Fibroblast of skin of left biceps (primary cell): ENCODE data around the gene HIVEP3.

Source experiments
- DNase-seq, 2 experiments: peaks; one replicate each; pipeline ENCODE4 v3.0.0-alpha.2; 2013; ENCODE audit warnings: low read depth in 2 of 2

HIVEP3 gene

GRCh38 chr1:41813226-41813625, 105.5 kb downstream of the HIVEP3 start:
- no peak for DNase-seq

GRCh38 chr1:41812453-41812852, 106.3 kb downstream of the HIVEP3 start:
- DNase-seq: peak; percentile 82

GRCh38 chr1:41812051-41812450, 106.7 kb downstream of the HIVEP3 start:
- peak; percentile 31 to 33 for DNase-seq

DNA sequence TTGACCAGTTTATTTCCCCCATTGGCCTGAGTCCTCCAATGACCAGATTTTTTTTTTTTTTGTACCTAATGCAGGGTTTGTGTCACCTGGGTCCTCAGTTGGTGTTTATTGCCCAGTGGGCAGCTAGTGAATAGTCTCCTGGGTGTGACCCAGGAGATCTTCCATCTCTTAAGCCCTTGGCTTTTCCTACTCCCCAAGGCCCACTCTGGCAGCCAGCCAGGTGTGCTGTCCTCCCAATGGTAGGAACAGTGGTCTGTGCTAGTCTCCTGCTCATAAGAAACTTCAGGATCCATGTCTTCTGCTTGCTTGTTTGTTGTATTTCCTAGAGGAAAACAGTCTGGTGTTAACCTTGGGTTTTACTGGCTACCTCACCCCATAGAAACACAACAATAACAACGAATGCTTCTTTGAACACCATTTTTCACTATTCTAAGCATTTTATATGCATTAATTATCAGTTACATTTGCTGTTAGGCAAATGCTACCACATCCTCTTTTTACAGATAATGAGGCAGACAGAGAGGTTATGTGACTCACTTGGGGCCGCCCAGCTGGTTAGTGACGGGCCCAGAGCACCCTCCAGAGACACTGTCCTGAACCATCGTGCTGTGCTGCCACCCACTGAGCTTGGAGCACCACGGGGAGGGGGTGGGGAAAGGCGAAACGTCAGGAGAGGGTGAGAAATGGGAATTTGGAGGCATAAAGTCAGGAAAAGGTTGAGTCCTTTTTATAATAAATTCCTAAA, 107.5 kb downstream of the HIVEP3 start:
- no peak for DNase-seq

DNA sequence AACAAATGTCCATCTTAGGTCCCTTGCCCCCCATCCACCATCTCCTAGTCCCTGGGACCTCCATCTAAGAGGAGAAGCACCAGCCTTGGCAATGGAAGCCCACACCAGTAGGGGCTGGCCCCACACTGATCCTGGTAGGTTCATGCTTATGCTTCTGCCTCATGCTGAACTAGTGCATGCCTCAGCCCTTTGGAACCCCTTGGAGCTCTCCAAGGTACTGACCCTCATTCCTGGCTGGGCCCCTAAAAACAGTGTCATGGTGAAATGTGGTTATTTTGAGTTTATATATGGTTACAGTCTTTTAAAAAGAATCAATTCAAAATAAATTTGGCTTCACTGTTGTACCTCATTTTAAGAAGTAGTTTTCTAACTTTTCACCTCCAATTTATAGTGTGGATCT, 108.3 kb downstream of the HIVEP3 start:
- no peak for DNase-seq

GRCh38 chr1:41809692-41810091, 109.0 kb downstream of the HIVEP3 start:
- no peak for DNase-seq

- DNase-seq: no peak
Observed at GRCh38 chr1:41807390-41807789, 111.3 kb downstream of the HIVEP3 start.

- DNase-seq: no peak
Observed at GRCh38 chr1:41806472-41807155, 112.1 kb downstream of the HIVEP3 start.

DNA sequence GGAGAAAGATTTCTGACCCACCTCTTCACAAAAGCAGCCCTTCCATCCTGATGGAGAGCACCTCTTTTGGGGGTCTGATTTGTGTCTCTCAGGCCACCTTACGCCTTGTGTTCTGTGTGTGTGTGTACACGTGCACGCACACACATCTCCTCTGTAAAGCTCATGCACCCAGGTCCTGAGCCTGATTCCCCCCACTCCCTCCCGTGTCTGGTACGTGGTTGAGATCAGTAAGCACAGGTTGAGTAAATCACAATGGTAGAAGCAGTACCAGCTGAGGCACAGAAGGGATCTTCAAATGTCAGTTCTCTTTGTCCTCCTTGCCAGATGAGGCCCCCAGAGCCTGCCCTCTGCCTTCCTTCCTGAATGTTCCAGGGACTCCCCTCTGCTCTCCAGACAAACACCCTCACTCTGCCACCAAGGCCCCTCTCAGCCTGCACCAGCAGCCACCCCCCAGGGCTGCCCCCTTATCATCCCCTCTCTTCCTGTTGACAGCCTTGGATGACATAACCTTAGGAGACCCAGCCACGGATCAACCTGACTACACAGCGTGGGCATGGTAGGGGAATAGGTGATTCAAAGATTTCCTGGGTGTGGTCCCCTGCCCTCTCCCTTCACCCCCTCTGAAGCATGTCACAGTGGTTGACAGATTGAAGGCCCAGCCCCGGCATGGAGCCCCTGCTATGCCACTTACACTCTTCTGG, 112.8 kb downstream of the HIVEP3 start:
- no peak for DNase-seq

- DNase-seq: no peak
Observed at GRCh38 chr1:41804176-41804575, 114.5 kb downstream of the HIVEP3 start.

GRCh38 chr1:41803656-41804055, 115.1 kb downstream of the HIVEP3 start:
- no peak for DNase-seq

DNA sequence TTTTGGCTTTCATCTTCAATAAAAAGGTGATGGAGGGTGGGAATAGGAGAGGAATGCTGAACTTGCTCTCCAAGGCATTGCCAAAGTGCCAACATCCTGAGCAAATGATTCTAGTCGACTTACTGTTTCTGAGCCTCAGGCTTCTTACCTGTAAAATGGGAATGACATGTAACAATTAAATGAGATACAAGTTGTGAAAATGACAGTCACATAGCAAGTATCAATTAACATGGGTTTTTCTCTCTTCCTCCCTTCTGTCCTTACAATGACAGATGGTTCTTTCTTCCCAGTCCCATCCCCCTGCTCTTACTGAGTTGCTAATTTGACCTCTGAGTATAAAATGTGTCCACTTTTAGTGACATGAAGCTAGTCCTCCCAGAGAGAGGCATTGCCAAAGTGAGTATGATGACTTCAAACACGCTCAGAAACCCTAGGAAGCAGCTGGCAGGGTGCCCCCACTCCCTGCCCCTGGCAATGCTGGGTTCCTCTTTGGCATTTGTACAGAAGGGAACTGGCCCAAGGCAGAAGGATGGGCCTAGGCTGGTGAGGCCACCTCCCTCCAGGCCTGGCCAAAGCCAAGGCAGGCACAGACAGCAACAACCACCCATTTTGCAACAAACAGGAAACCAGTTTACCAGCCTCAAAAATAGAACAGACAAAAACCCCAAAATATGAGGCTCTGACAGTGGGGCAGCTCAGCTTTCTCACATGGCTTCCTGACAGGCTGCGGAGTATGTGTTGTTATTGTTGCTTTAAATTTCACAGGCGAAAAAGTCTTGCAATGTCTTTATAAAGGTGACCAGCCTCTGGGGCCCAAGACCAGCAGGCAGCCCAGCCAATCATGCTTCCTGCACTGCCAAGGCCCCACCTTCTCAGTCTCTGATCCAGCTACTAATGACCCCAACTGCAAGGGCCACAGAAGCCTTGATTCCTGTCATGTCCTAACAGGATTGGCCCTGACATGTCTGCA, 115.9 kb downstream of the HIVEP3 start:
- no peak for DNase-seq

GRCh38 chr1:41800311-41800829, 118.4 kb downstream of the HIVEP3 start:
- no peak for DNase-seq

DNA sequence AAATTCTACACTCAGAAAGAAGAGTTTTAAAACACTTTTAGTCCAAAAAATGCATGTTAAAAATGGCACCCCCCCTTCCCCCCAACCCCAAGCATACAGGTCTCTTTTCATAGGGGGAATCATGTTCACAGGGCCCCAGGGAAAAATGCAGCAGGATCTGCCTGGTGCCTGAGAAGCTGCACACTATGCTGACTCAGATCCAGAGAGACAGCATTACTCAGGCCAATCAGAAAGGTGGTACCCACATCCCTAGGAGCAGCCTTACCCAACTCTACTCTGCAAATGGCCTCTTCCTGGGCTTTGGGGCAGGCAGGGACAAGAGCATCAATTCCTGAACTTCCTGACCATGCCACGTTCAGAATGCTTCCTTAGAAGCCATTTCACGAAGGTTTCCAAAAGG, 119.0 kb downstream of the HIVEP3 start:
- no peak for DNase-seq

DNA sequence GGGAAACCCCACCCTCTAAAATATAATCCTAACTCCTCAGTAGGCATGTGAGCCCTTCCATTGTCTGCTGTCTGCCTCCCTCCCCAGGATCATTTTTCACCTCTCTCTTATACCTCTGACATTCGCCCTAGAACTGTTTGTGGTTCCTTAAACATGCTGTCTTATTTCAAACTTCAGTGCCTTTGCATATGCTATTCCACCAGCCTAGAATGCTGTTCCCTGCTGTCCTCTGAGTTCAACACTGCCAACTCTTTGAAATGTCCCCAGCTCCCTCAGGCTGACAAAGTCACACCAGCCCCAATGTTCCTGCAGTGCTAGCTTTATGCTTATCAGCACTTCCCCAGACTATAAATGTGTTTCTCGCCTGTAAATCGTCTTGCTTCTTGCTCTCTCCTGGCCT, 119.5 kb downstream of the HIVEP3 start:
- no peak for DNase-seq

GRCh38 chr1:41795205-41795762, 123.4 kb downstream of the HIVEP3 start:
- DNase-seq: peak in 1 of 2 experiments; percentile 37

DNA sequence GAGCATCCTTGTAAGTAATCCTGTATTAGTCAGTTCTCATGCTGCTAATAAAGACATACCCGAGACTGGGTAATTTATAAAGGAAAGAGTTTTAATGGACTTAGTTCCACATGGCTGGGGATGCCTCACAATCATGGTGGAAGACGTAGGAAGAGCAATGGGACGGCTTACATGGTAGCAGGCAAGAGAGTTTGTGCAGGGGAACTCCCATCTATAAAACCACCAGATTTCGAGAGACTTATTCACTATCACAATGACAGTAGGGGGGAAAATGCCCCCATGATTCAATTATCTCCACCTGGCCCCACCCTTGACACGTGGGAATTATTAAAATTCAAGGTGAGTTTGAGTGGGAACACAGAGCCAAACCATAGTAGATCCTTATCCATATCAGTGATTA, 124.7 kb downstream of the HIVEP3 start:
- DNase-seq: no peak

- no peak for DNase-seq
Observed at GRCh38 chr1:41792485-41792770, 126.3 kb downstream of the HIVEP3 start.

DNA sequence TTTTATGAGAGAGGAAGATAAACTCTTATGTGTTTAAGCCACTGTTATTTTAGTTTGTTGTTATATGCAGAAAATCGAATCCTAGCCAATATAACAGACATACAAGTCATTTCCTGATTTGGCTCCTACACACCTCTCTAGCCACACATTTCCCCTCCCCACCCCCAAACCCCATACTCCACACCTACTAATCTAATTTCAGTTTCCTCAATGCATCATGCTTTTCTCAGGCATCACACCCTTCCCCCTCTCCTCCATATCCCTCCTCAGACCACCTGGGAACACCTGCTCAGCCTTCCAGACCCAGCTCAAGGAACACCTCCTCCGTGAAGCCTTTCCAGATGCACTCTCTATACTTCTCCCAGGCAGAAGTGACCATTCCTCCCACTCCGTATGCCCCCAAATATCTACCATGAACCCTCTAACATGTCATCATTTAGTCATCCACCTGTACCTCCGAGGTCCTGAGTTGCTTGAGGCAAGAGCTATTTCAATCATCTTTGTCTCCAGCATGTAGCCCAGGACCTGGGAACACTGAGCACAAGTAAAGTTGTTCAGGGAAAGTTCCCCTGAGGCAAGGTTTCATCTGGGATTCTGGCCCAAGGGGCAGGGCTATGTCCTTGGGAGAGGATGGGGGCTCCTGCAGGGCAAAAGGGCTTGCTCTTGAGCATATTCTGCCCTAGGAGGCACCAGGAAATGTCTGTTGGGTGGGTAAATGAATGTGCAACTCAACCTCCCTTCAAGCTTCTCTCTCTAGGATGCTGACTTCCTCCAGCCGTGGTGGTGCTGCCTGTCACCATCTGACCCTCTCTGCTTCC, 126.8 kb downstream of the HIVEP3 start:
- DNase-seq: no peak

- no peak for DNase-seq
Observed at GRCh38 chr1:41790351-41790750, 128.4 kb downstream of the HIVEP3 start.
